ENCODE results near the gene MYCBP2.

- TF ChIP-seq MEF2A (IDR thresholded peaks at IDR 0.05; ENCODE audit: borderline replicate concordance, low read depth) (no peak), CTCF (IDR thresholded peaks at IDR 0.05) (no peak), MAX (IDR thresholded peaks at IDR 0.05; ENCODE audit: low read depth) (no peak), POLR2AphosphoS5 (IDR thresholded peaks at IDR 0.05; ENCODE audit: low read depth, low read length) (no peak), PBX3 (IDR thresholded peaks at IDR 0.05) (no peak), NRF1 (IDR thresholded peaks at IDR 0.05; ENCODE audit: low read depth, low read length) (no peak), USF1 (IDR thresholded peaks at IDR 0.05; ENCODE audit: borderline replicate concordance, low read depth) (no peak)
Measured at GRCh38 chr13:77300176-77301037, 26.5 kb downstream of the MYCBP2 start.
